ENCODE measurements around the gene HLF. TPM values are rescaled to one million over a fixed set of nuclear protein-coding genes. Genes with fewer than 3 reads are reported as not detected.
A peak's percentile ranks its signal among the peaks of the same experiment; 100 is the strongest.

Gene HLF
- total RNA-seq, 1 experiment from 2014 or later = not detected

DNA sequence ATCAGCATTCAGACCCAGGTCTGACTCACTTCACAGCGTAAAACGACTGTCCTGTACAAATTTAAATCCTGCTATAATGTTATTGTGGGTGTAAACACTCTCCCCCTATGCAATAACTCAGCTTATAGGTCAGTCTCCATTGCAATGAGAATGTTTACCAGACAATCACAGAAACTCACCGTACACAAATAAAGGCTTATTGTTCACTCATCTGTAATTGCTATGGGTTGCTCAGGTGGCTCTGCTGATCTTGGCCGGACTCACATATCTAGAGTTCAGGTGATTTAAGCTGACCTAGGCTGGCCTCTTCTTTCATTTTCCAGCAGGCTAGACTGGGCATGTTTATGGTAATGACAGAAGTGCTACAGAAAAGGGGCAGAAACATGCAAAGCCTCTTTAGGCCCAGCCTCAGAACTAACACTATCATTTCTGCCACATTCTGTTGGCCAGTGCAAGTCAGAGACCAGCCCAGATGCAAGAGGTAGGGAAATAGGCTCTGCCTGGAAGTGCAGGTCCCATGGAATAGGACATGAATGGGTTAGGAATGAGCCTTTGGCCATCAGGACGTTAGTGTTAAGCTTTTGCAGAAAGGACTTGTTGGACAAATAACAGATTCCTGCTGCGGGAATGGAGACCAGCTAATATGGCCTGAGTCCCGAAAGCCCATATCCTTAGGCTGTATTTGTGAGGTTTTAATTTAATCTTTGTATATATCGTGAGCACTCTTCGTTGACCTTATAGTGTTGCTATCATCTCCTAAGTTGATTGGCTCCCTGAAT is 44.0 kb downstream of the HLF start:
- H3K9me3 ChIP-seq (ENCODE audit: low read length) = no peaks in the 10 kb centered on the region
- peak; percentile 29 for DNase-seq
- no peaks in the 10 kb centered on the region for H3K79me2 ChIP-seq (ENCODE audit: low read length)
- H4K20me1 ChIP-seq (ENCODE audit: insufficient read depth, low read depth, low read length) = no peaks in the 10 kb centered on the region
- H3K9ac ChIP-seq (ENCODE audit: low read length) = no peak overlapping the region
- 0 out of 2 replicates have a peak, but pooled peaks cover 4% of the 10 kb centered on the region for H3K27me3 ChIP-seq (ENCODE audit: low read length)
- H3K27ac ChIP-seq (ENCODE audit: low read length) = no peak overlapping the region
- no peak overlapping the region for H3K4me2 ChIP-seq (ENCODE audit: low read depth, low read length, poor library complexity, severe bottlenecking)
- no peaks in the 10 kb centered on the region for H3K36me3 ChIP-seq (ENCODE audit: insufficient read depth, low read length)
- H3K4me3 ChIP-seq (ENCODE audit: low read length) = no peak overlapping the region
- H3K4me1 ChIP-seq (ENCODE audit: low read length) = no peaks in the 10 kb centered on the region
- H2AFZ ChIP-seq (ENCODE audit: low read length) = no peak overlapping the region
- H3K9me2 ChIP-seq (replicated peaks; ENCODE audit: insufficient read depth, low read length) = no peaks in the 10 kb centered on the region

- 0 out of 2 replicates have a peak, but pooled peaks cover 4% of the 10 kb centered on the region for H3K27me3 ChIP-seq (ENCODE audit: low read length)
- H3K27ac ChIP-seq (ENCODE audit: low read length) = no peak overlapping the region
- no peak for DNase-seq
- no peaks in the 10 kb centered on the region for H3K9me2 ChIP-seq (replicated peaks; ENCODE audit: insufficient read depth, low read length)
- no peak overlapping the region for H2AFZ ChIP-seq (ENCODE audit: low read length)
- H3K4me1 ChIP-seq (ENCODE audit: low read length) = no peaks in the 10 kb centered on the region
- no peaks in the 10 kb centered on the region for H3K79me2 ChIP-seq (ENCODE audit: low read length)
- no peaks in the 10 kb centered on the region for H4K20me1 ChIP-seq (ENCODE audit: insufficient read depth, low read depth, low read length)
- H3K9me3 ChIP-seq (ENCODE audit: low read length) = no peaks in the 10 kb centered on the region
- H3K9ac ChIP-seq (ENCODE audit: low read length) = no peak overlapping the region
- no peak overlapping the region for H3K4me3 ChIP-seq (ENCODE audit: low read length)
- no peak overlapping the region for H3K4me2 ChIP-seq (ENCODE audit: low read depth, low read length, poor library complexity, severe bottlenecking)
- no peaks in the 10 kb centered on the region for H3K36me3 ChIP-seq (ENCODE audit: insufficient read depth, low read length)
Observed at GRCh38 chr17:55311767-55312375, 47.1 kb downstream of the HLF start.

- DNase-seq = no peak
- Histone ChIP-seq H3K4me2 (ENCODE audit: low read depth, low read length, poor library complexity, severe bottlenecking) (no peak overlapping the region), H3K9ac (ENCODE audit: low read length) (no peak overlapping the region), H3K27ac (ENCODE audit: low read length) (no peak overlapping the region), H2AFZ (ENCODE audit: low read length) (no peak overlapping the region), H3K4me1 (ENCODE audit: low read length) (no peaks in the 10 kb centered on the region), H3K27me3 (ENCODE audit: low read length) (0 out of 2 replicates have a peak, but pooled peaks cover 4% of the 10 kb centered on the region), H3K4me3 (ENCODE audit: low read length) (no peak overlapping the region), H3K9me2 (replicated peaks; ENCODE audit: insufficient read depth, low read length) (no peaks in the 10 kb centered on the region), H3K79me2 (ENCODE audit: low read length) (no peaks in the 10 kb centered on the region), H3K9me3 (ENCODE audit: low read length) (no peaks in the 10 kb centered on the region), H3K36me3 (ENCODE audit: insufficient read depth, low read length) (no peaks in the 10 kb centered on the region), H4K20me1 (ENCODE audit: insufficient read depth, low read depth, low read length) (no peaks in the 10 kb centered on the region)
Observed at GRCh38 chr17:55312852-55313251, 48.1 kb downstream of the HLF start.

DNA sequence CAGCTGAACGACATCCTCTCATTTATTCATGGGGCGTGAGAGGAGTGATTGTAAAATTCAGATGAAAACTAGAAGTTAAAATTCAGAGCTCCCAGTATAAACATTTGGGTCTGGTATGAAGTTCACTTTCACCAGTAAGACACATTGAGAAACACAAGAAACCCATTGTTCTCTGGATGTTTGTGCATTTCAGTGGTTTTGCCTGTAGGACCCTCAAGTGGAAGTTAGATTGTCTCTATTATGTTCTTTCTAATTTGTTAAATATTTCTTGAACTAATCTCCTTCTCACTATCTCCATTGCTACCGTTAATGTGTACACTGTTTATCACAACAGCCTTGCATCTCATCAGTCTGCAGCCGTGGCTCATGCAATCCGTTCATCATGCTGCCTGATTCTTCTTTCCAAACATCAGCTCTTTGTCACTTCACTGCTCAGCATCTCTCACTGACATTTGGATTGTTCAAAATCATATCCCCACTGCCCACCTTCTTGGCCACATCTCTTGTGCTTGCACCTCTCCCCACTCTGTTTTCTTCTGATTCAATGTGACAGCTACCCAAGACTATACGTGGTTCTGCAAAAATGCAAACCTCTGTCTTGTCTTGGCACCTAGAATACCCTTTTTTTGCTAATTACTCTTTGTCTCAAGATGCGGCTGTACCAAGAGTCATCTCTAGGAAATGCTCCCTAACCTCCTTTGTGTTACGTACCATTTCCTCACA is 49.5 kb downstream of the HLF start:
- no peaks in the 10 kb centered on the region for H3K4me1 ChIP-seq (ENCODE audit: low read length)
- no peaks in the 10 kb centered on the region for H4K20me1 ChIP-seq (ENCODE audit: insufficient read depth, low read depth, low read length)
- no peak overlapping the region for H3K4me2 ChIP-seq (ENCODE audit: low read depth, low read length, poor library complexity, severe bottlenecking)
- no peak overlapping the region for H2AFZ ChIP-seq (ENCODE audit: low read length)
- no peak overlapping the region for H3K27ac ChIP-seq (ENCODE audit: low read length)
- H3K9ac ChIP-seq (ENCODE audit: low read length) = no peak overlapping the region
- no peak for DNase-seq
- H3K9me3 ChIP-seq (ENCODE audit: low read length) = no peaks in the 10 kb centered on the region
- H3K79me2 ChIP-seq (ENCODE audit: low read length) = no peaks in the 10 kb centered on the region
- H3K4me3 ChIP-seq (ENCODE audit: low read length) = no peak overlapping the region
- no peaks in the 10 kb centered on the region for H3K36me3 ChIP-seq (ENCODE audit: insufficient read depth, low read length)
- no peaks in the 10 kb centered on the region for H3K9me2 ChIP-seq (replicated peaks; ENCODE audit: insufficient read depth, low read length)
- no peaks in the 10 kb centered on the region for H3K27me3 ChIP-seq (ENCODE audit: low read length)

GRCh38 chr17:55314784-55315491 is 50.2 kb downstream of the HLF start:
- no peak overlapping the region for H2AFZ ChIP-seq (ENCODE audit: low read length)
- H3K4me1 ChIP-seq (ENCODE audit: low read length) = no peaks in the 10 kb centered on the region
- no peak overlapping the region for H3K4me3 ChIP-seq (ENCODE audit: low read length)
- no peaks in the 10 kb centered on the region for H3K27me3 ChIP-seq (ENCODE audit: low read length)
- no peaks in the 10 kb centered on the region for H3K9me2 ChIP-seq (replicated peaks; ENCODE audit: insufficient read depth, low read length)
- no peak overlapping the region for H3K27ac ChIP-seq (ENCODE audit: low read length)
- H3K36me3 ChIP-seq (ENCODE audit: insufficient read depth, low read length) = no peaks in the 10 kb centered on the region
- H3K9ac ChIP-seq (ENCODE audit: low read length) = no peak overlapping the region
- DNase-seq = no peak
- H3K79me2 ChIP-seq (ENCODE audit: low read length) = no peaks in the 10 kb centered on the region
- H4K20me1 ChIP-seq (ENCODE audit: insufficient read depth, low read depth, low read length) = no peaks in the 10 kb centered on the region
- no peaks in the 10 kb centered on the region for H3K9me3 ChIP-seq (ENCODE audit: low read length)
- H3K4me2 ChIP-seq (ENCODE audit: low read depth, low read length, poor library complexity, severe bottlenecking) = no peak overlapping the region

DNA sequence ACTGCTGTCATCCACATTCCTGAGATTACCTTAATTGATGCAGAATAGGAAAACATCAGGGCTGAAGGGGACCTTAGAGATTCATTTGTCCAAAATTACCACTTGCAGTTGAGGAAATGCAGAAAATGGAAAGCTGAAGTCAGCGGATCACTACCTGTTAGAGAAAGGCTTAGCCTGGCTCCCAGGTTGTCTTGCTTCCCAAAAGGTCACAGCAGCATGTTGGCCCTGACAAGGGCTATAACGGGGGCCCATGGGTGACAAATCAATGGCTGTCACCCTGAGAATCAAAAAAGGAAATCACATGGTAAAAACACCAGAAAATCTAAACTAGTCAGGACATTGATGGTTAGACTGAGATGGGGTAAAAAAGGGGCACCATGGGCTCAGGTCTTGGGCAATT is 51.7 kb downstream of the HLF start:
- no peaks in the 10 kb centered on the region for H4K20me1 ChIP-seq (ENCODE audit: insufficient read depth, low read depth, low read length)
- no peak overlapping the region for H3K4me2 ChIP-seq (ENCODE audit: low read depth, low read length, poor library complexity, severe bottlenecking)
- no peaks in the 10 kb centered on the region for H3K9me3 ChIP-seq (ENCODE audit: low read length)
- H3K36me3 ChIP-seq (ENCODE audit: insufficient read depth, low read length) = no peaks in the 10 kb centered on the region
- DNase-seq = no peak
- no peak overlapping the region for H3K27ac ChIP-seq (ENCODE audit: low read length)
- no peaks in the 10 kb centered on the region for H3K79me2 ChIP-seq (ENCODE audit: low read length)
- no peaks in the 10 kb centered on the region for H3K4me1 ChIP-seq (ENCODE audit: low read length)
- no peak overlapping the region for H3K4me3 ChIP-seq (ENCODE audit: low read length)
- no peak overlapping the region for H2AFZ ChIP-seq (ENCODE audit: low read length)
- no peaks in the 10 kb centered on the region for H3K9me2 ChIP-seq (replicated peaks; ENCODE audit: insufficient read depth, low read length)
- no peak overlapping the region for H3K9ac ChIP-seq (ENCODE audit: low read length)
- H3K27me3 ChIP-seq (ENCODE audit: low read length) = no peaks in the 10 kb centered on the region

- H3K27me3 ChIP-seq (ENCODE audit: low read length) = no peaks in the 10 kb centered on the region
- no peak for DNase-seq
- no peaks in the 10 kb centered on the region for H3K9me3 ChIP-seq (ENCODE audit: low read length)
- no peaks in the 10 kb centered on the region for H4K20me1 ChIP-seq (ENCODE audit: insufficient read depth, low read depth, low read length)
- H3K9me2 ChIP-seq (replicated peaks; ENCODE audit: insufficient read depth, low read length) = no peaks in the 10 kb centered on the region
- H3K9ac ChIP-seq (ENCODE audit: low read length) = no peak overlapping the region
- no peak overlapping the region for H3K27ac ChIP-seq (ENCODE audit: low read length)
- no peak overlapping the region for H3K4me3 ChIP-seq (ENCODE audit: low read length)
- no peaks in the 10 kb centered on the region for H3K36me3 ChIP-seq (ENCODE audit: insufficient read depth, low read length)
- H2AFZ ChIP-seq (ENCODE audit: low read length) = no peak overlapping the region
- H3K79me2 ChIP-seq (ENCODE audit: low read length) = no peaks in the 10 kb centered on the region
- H3K4me1 ChIP-seq (ENCODE audit: low read length) = no peaks in the 10 kb centered on the region
- H3K4me2 ChIP-seq (ENCODE audit: low read depth, low read length, poor library complexity, severe bottlenecking) = no peak overlapping the region
Observed at GRCh38 chr17:55317284-55317683, 52.5 kb downstream of the HLF start.

DNA sequence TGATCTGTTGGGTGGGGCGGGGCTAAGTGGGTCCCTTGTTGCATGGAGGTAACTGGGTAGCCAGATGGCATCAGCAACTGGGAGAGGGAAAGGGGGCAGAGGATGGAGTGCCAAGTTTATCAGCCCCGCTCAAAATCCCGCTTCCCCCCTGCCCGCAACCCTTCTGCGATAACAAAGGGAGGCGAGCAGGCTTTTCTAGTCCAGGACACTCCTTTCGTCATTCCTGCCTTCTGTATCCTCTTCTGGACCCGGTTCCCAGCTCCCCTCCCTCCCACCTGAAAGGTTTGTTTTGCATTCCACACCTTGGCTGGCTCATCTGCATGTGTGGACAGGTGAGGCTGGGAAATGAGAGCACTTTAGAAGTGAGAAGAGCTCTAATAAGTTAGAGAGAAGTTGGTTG is 53.3 kb downstream of the HLF start:
- Histone ChIP-seq H3K9ac (ENCODE audit: low read length) (no peak overlapping the region), H3K4me2 (ENCODE audit: low read depth, low read length, poor library complexity, severe bottlenecking) (no peak overlapping the region), H3K9me2 (replicated peaks; ENCODE audit: insufficient read depth, low read length) (no peaks in the 10 kb centered on the region), H3K36me3 (ENCODE audit: insufficient read depth, low read length) (no peaks in the 10 kb centered on the region), H3K4me3 (ENCODE audit: low read length) (no peak overlapping the region), H3K27me3 (ENCODE audit: low read length) (no peaks in the 10 kb centered on the region), H2AFZ (ENCODE audit: low read length) (no peak overlapping the region), H3K79me2 (ENCODE audit: low read length) (no peaks in the 10 kb centered on the region), H3K4me1 (ENCODE audit: low read length) (no peaks in the 10 kb centered on the region), H3K27ac (ENCODE audit: low read length) (no peak overlapping the region), H3K9me3 (ENCODE audit: low read length) (no peaks in the 10 kb centered on the region), H4K20me1 (ENCODE audit: insufficient read depth, low read depth, low read length) (no peaks in the 10 kb centered on the region)
- no peak for DNase-seq

All from Karpas-422 (cell line).